SU-DHL-6 (cell line): Measurements from ENCODE around the gene KCNIP4.

ENCODE experiments used
- H2AFZ ChIP-seq: fragments of 200-600 bp; sonication (generic); 2 replicates; pipeline ENCODE4 v1.6.1; 2014; ENCODE audit warnings: low read depth, mild to moderate bottlenecking, moderate library complexity, mixed read lengths, antibody characterized with exemption, low read length; ENCODE audit not compliant: severe bottlenecking
- H3F3A ChIP-seq: fragments of 200-600 bp; shearing (Covaris generic); 2 replicates; pipeline ENCODE4 v1.6.0; 2016; ENCODE audit warnings: antibody characterized with exemption, mild to moderate bottlenecking; ENCODE audit not compliant: insufficient read depth
- H3K27ac ChIP-seq: fragments of 200-600 bp; sonication (generic); 2 replicates; pipeline ENCODE4 v1.5.1; 2016; ENCODE audit warnings: low read depth, mild to moderate bottlenecking, low read length, moderate library complexity, mixed read lengths
- H3K27me3 ChIP-seq: fragments of 200-600 bp; sonication (generic), shearing (Covaris generic); 2 replicates; pipeline ENCODE4 v1.6.0; 2014; ENCODE audit warnings: mild to moderate bottlenecking, low read length
- H3K36me3 ChIP-seq: fragments of 200-600 bp; sonication (generic); 2 replicates; pipeline ENCODE4 v1.6.1; 2014; ENCODE audit warnings: mild to moderate bottlenecking, low read length, mixed read lengths
- H3K4me2 ChIP-seq: fragments of 300-600, 200-600 bp; shearing (Covaris generic), sonication (generic); 2 replicates; pipeline ENCODE4 v1.6.0; 2014; ENCODE audit warnings: low read length, low read depth, mild to moderate bottlenecking; ENCODE audit not compliant: poor library complexity, severe bottlenecking
- H3K4me3 ChIP-seq: fragments of 200-600 bp; sonication (generic); 2 replicates; pipeline ENCODE4 v1.5.1; 2014; ENCODE audit warnings: antibody characterized with exemption, low read length, mild to moderate bottlenecking, mixed read lengths; ENCODE audit not compliant: insufficient read depth, poor library complexity, severe bottlenecking
- H3K79me2 ChIP-seq: fragments of 200-600 bp; sonication (generic); 2 replicates; pipeline ENCODE4 v1.6.1; 2014; ENCODE audit warnings: mild to moderate bottlenecking, low read length, moderate library complexity; ENCODE audit not compliant: insufficient read depth
- H3K9ac ChIP-seq: fragments of 200-600 bp; sonication (generic); 2 replicates; pipeline ENCODE4 v1.7.0; 2014; ENCODE audit warnings: mild to moderate bottlenecking, low read length
- H3K9me2 ChIP-seq: fragments of 200-600 bp; sonication (generic); replicated peaks from 2 replicates; pipeline ENCODE4 v1.6.1; 2014; ENCODE audit warnings: low read length; ENCODE audit not compliant: insufficient read depth
- H3K9me3 ChIP-seq: fragments of 200-600 bp; sonication (generic); 2 replicates; pipeline ENCODE4 v1.6.1; 2014; ENCODE audit warnings: low read length, mixed read lengths; ENCODE audit not compliant: insufficient read depth
- H4K20me1 ChIP-seq: fragments of 200-600 bp; sonication (generic); 2 replicates; pipeline ENCODE4 v1.6.1; 2014; ENCODE audit warnings: low read depth, mild to moderate bottlenecking, antibody characterized with exemption, low read length, moderate library complexity, mixed read lengths
- CTCF ChIP-seq: fragments of 200-600 bp; sonication (generic); IDR thresholded peaks from one replicate; pipeline ENCODE4 v1.5.1; 2017; ENCODE audit warnings: antibody characterized with exemption, mild to moderate bottlenecking, low read length, moderate library complexity; ENCODE audit not compliant: insufficient read depth, poor library complexity, severe bottlenecking
- EZH2phosphoT487 ChIP-seq: fragments of 200-600 bp; sonication (generic), shearing (Covaris generic); conservative IDR thresholded peaks from 2 replicates; pipeline ENCODE4 v1.6.1; 2018; ENCODE audit warnings: mild to moderate bottlenecking, antibody characterized with exemption, low read length, moderate library complexity, mixed read lengths

Gene KCNIP4

GRCh38 chr4:21819086-21819485, 129.5 kb downstream of the KCNIP4 start:
- Histone ChIP-seq H3K4me3 (no peak overlapping the region), H3K79me2 (no peaks in the 10 kb centered on the region), H4K20me1 (no peaks in the 10 kb centered on the region), H3K27ac (no peak overlapping the region), H3K9ac (no peak overlapping the region), H3K36me3 (no peaks in the 10 kb centered on the region), H2AFZ (no peak overlapping the region), H3K9me3 (no peaks in the 10 kb centered on the region), H3K27me3 (no peaks in the 10 kb centered on the region), H3K9me2 (no peaks in the 10 kb centered on the region), H3F3A (no peaks in the 10 kb centered on the region), H3K4me2 (no peak overlapping the region)
- TF ChIP-seq EZH2phosphoT487 = no peak
- no peak for TF ChIP-seq CTCF

- Histone ChIP-seq H3K4me3 (no peak overlapping the region), H3K4me2 (no peak overlapping the region), H2AFZ (no peak overlapping the region), H3K9ac (no peak overlapping the region), H3K79me2 (no peaks in the 10 kb centered on the region), H3K9me2 (no peaks in the 10 kb centered on the region), H3F3A (no peaks in the 10 kb centered on the region), H4K20me1 (no peaks in the 10 kb centered on the region), H3K27me3 (no peaks in the 10 kb centered on the region), H3K27ac (no peak overlapping the region), H3K36me3 (no peaks in the 10 kb centered on the region), H3K9me3 (no peaks in the 10 kb centered on the region)
- TF ChIP-seq EZH2phosphoT487 (no peak), CTCF (no peak)
Measured at GRCh38 chr4:21815651-21816377, 132.8 kb downstream of the KCNIP4 start.

- Histone ChIP-seq H3K4me3 (no peak overlapping the region), H2AFZ (no peak overlapping the region), H4K20me1 (no peaks in the 10 kb centered on the region)
Measured at GRCh38 chr4:21811565-21811964, 137.0 kb downstream of the KCNIP4 start.

More at GRCh38 chr4:21811565-21811964, 137.0 kb downstream of the KCNIP4 start:
- Histone ChIP-seq H3F3A (no peaks in the 10 kb centered on the region), H3K9me2 (no peaks in the 10 kb centered on the region), H3K36me3 (no peaks in the 10 kb centered on the region), H3K79me2 (no peaks in the 10 kb centered on the region), H3K9me3 (no peaks in the 10 kb centered on the region), H3K27me3 (no peaks in the 10 kb centered on the region), H3K27ac (no peak overlapping the region), H3K9ac (no peak overlapping the region), H3K4me2 (no peak overlapping the region)
- TF ChIP-seq EZH2phosphoT487 (no peak), CTCF (no peak)
